Measurements from ENCODE around the gene METTL2B.
"Not testable (repeated sequence)": the region's sequence is repeated elsewhere in the genome, so short reads cannot be mapped to it uniquely, and the experiment has no call there.

METTL2B gene

GRCh38 chr7:128455543-128456254, 20.8 kb upstream of the METTL2B start, which contains the start of gene HILPDA:
TSS of gene HILPDA (plus strand) at chr7:128455878. CDS start at chr7:128457269, 1,391 bp downstream.
- peak; percentile 81 to 88 (median 86) for DNase-seq

- DNase-seq, result no peak
Observed at GRCh38 chr7:128456255-128456725, 20.3 kb upstream of the METTL2B start.

GRCh38 chr7:128457385-128457784, 19.2 kb upstream of the METTL2B start:
- DNase-seq, result not testable (repeated sequence)

GRCh38 chr7:128458956-128459355, 17.6 kb upstream of the METTL2B start:
- no peak for DNase-seq

GRCh38 chr7:128459394-128459878, 17.1 kb upstream of the METTL2B start:
- DNase-seq, result peak; percentile 12 to 50 (median 16)

- no peak for DNase-seq
Observed at GRCh38 chr7:128462460-128462859, 14.1 kb upstream of the METTL2B start.

- DNase-seq, result not testable (repeated sequence)
Observed at GRCh38 chr7:128463345-128463744, 13.2 kb upstream of the METTL2B start.

- DNase-seq, result not testable (repeated sequence)
Observed at GRCh38 chr7:128463933-128464332, 12.6 kb upstream of the METTL2B start.

- not testable (repeated sequence) for DNase-seq
Observed at GRCh38 chr7:128466871-128467270, 9.7 kb upstream of the METTL2B start.

GRCh38 chr7:128477336-128477690, 765 bp downstream of the METTL2B start:
- not testable (repeated sequence) for DNase-seq

- DNase-seq, result not testable (repeated sequence)
Observed at GRCh38 chr7:128479082-128479481, 2.5 kb downstream of the METTL2B start.

- not testable (repeated sequence) for DNase-seq
Observed at GRCh38 chr7:128488134-128488533, 11.6 kb downstream of the METTL2B start.

GRCh38 chr7:128497405-128497804, 20.9 kb downstream of the METTL2B start:
- DNase-seq, result no peak

- not testable (repeated sequence) for DNase-seq
Observed at GRCh38 chr7:128505416-128505815, 28.9 kb downstream of the METTL2B start.

- DNase-seq, result not testable (repeated sequence)
Observed at GRCh38 chr7:128506819-128507218, 30.3 kb downstream of the METTL2B start.

GRCh38 chr7:128507321-128507993, 30.9 kb downstream of the METTL2B start:
- DNase-seq, result not testable (repeated sequence)

- not testable (repeated sequence) for DNase-seq
Observed at GRCh38 chr7:128511692-128512091, 35.1 kb downstream of the METTL2B start.

GRCh38 chr7:128515232-128515631, 38.7 kb downstream of the METTL2B start:
- DNase-seq, result not testable (repeated sequence)

GRCh38 chr7:128517023-128517422, 40.5 kb downstream of the METTL2B start:
- not testable (repeated sequence) for DNase-seq

GRCh38 chr7:128523226-128523931, 46.8 kb downstream of the METTL2B start:
- DNase-seq, result peak; percentile 56 to 73 (median 66)

GRCh38 chr7:128523932-128524524, 47.5 kb downstream of the METTL2B start:
- DNase-seq, result not testable (repeated sequence)

GRCh38 chr7:128525584-128525983, 49.0 kb downstream of the METTL2B start:
- DNase-seq, result not testable (repeated sequence)

- DNase-seq, result not testable (repeated sequence)
Observed at GRCh38 chr7:128526062-128526466, 49.5 kb downstream of the METTL2B start.

Measured in activated CD4-positive, CD25-positive, alpha-beta regulatory T cell (primary cell).